Heart right ventricle (tissue), 16 donors: ENCODE data around the gene PLD4. TPM values are rescaled to one million over a fixed set of nuclear protein-coding genes. Genes with fewer than 3 reads are reported as not detected.

ENCODE experiments used
- ATAC-seq, 8 donors: fragments of 200-7000 bp; cut with Tn5 transposase; one replicate each; pipeline ENCODE4 v1.9.1; 2020; ENCODE audit warnings: mild to moderate bottlenecking in 8 of 8, moderate library complexity in 8 of 8, moderate number of reproducible peaks in 1 of 8
- DNase-seq, 2 donors: peaks; one replicate each; pipeline ENCODE4 v3.0.0-alpha.2; 2020
- H3K27ac ChIP-seq, 10 donors: fragments of 200-600 bp; sonication (generic) in 2 of 10; one replicate each; pipeline versions ENCODE4 v1.5.0 to v1.8.0; 2020 to 2022; ENCODE audit warnings: mild to moderate bottlenecking in 3 of 10
- H3K27me3 ChIP-seq, 7 donors: fragments of 200-600 bp; one replicate each; pipeline ENCODE4 v1.8.0; 2021 to 2022; ENCODE audit warnings: mild to moderate bottlenecking in 2 of 7
- H3K36me3 ChIP-seq, 9 donors: fragments of 200-600 bp; sonication (generic) in 1 of 9; one replicate each; pipeline versions ENCODE4 v1.5.0 to v1.8.0; 2020 to 2022; ENCODE audit warnings: mild to moderate bottlenecking in 2 of 9
- H3K4me1 ChIP-seq, 9 donors: fragments of 200-600 bp; sonication (generic) in 1 of 9; one replicate each; pipeline versions ENCODE4 v1.5.0 to v1.8.0; 2020 to 2022; ENCODE audit warnings: mild to moderate bottlenecking in 4 of 9
- H3K4me3 ChIP-seq, 10 donors: fragments of 200-600 bp; sonication (generic) in 2 of 10; one replicate each; pipeline versions ENCODE4 v1.5.0 to v1.8.0; 2020 to 2022; ENCODE audit warnings: mild to moderate bottlenecking in 7 of 10, moderate library complexity in 2 of 10
- H3K9me3 ChIP-seq, 11 donors: fragments of 200-600 bp in 10 of 11; sonication (generic) in 2 of 11; one replicate each; pipeline versions ENCODE4 v1.5.0 to v1.8.0; 2013 to 2022; ENCODE audit warnings: mild to moderate bottlenecking in 2 of 11, control low read depth in 1 of 11, moderate library complexity in 1 of 11
- WGBS, 2 donors: extraction: QIAGEN DNeasy Blood & Tissue Kit; methylation state at CpG; one replicate each; pipeline ENCODE4 v1.1.7; 2013; ENCODE audit warnings: inconsistent platforms in 1 of 2; 5-methylcytosine and 5-hydroxymethylcytosine counted together
- intact Hi-C, 10 donors: fragments of 100-400 bp; cut with DNase I; formaldehyde crosslinking; loops; one replicate each; pipeline versions ENCODE4 v1.11.1 to v1.14.2; 2022
- polyA plus RNA-seq, 2 donors: library from polyadenylated mRNA; stranded (reverse); fragments of 200-250 nt; gene quantifications; one replicate each; pipeline ENCODE4 v1.2.3, GENCODE V29; 2013
- total RNA-seq, 10 donors: library from RNA; stranded (reverse); fragmentation: NEBNext Ultra II Directional in 3 of 10; extraction: Animal tissue kit (Norgen Biotek cat#: 25700) in 3 of 10; gene quantifications; one replicate each; pipeline versions ENCODE4 v1.2.1 to v1.2.4, GENCODE V29; 2021 to 2023
- TF ChIP-seq, protein P1 (sequence below), 9 donors: fragments of 200-600 bp; sonication (generic) in 2 of 9; IDR thresholded peaks; one replicate each; pipeline versions ENCODE4 v1.5.0 to v1.8.0; 2021 to 2022; ENCODE audit warnings: antibody characterized with exemption in 9 of 9, mild to moderate bottlenecking in 5 of 9, moderate library complexity in 1 of 9
- donor health status: Arrhythmogenic right ventricular cardiomyopathy.
- donor health status: ischemic (EF 13 %, LVEDD 7.1; RV severe dilation, severe dysfunction).
- donor health status: healthy with polysubstance abuse.
- donor health status: DM: no; HTN: yes; CAD: no.
- donor health status: DM: no; HTN: no; CAD: no.
- donor health status: ischemic (EF 25% LVEDD 6.9; RV normal size, moderate dysfunction).
- donor health status: ischemic (EF 25% LVEDD 5.7; RV mildly dilated, moderate dysfunction).
- donor health status: healthy.
- donor health status: DM: yes; HTN: yes; CAD: no.
- donor health status: Ischemic cardiomyopathy.
- donor health status: ischemic (EF 35%, LVEDD 5.7; RV mildly dilated, moderate dysfunction).
- donor health status: nonischemic (EF 11% LVEDD 7.7; RV severe dilation, severe dysfunction).
- donor health status: DM: yes; HTN: yes; CAD: no.
- donor health status: PGD.
- donor health status: ischemic (EF 29% LVEDD 5.4; RV normal size, mild dysfunction).
- donor health status: nonischemic (EF 23%, LVEDD 6.1; RV moderate dilation, normal function).

Gene PLD4
- total and polyA plus RNA-seq, 12 donors, result 0.07 to 0.91 (median 0.47) TPM; not detected in 1

DNA sequence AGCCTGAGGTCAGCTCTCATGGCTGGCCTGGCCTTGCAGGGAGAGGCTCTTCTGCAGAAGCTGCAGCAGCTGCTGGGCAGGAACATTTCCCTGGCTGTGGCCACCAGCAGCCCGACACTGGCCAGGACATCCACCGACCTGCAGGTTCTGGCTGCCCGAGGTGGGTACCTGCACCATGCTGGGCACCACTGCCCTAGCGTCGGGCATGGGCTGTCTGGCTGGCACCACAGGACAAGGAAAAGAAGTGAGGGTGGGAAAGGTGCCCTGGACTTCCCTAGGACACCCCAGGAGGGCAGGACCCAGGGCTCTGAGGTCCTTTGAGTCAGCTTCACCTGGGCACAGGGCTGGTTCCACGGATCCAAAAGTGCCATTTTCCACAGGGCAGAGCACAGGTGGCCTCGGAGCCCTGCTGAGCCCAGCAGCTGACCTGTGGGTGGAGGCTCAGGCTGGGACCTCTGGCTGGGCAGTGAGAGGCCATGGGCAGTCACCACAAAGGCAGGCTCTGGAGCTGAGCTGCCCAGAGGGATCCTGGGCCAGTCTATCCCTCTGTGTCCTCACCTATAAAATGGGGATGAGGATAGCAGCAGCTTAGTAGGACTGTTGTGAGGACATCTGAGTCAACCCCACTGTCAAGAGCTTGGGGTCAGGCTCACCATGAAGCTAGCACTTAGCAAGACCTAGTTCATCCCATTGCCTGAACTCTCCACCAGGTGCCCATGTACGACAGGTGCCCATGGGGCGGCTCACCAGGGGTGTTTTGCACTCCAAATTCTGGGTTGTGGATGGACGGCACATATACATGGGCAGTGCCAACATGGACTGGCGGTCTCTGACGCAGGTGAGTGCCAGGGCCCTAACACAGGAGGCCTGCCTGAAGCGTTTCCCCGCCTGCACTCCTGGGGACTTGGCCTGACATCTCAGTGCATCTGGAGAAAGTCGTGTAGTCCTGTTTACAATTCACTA, 4.9 kb downstream of the PLD4 start:
- no peak for ATAC-seq
- Histone ChIP-seq H3K27ac (no peak overlapping the region), H3K27me3 (peaks cover 0 to 37% (median 13%) of the 10 kb centered on the region in 7 donors), H3K9me3 (peaks cover 0 to under 1% (median 0%) of the 10 kb centered on the region in 11 donors), H3K4me1 (peaks cover 6 to 40% (median 14%) of the 10 kb centered on the region in 9 donors), H3K36me3 (no peaks in the 10 kb centered on the region), H3K4me3 (no peak overlapping the region)
- intact Hi-C loops, result loop anchor here in 1 of 10 donors (5.0 kb wide), 1 partner anchor 38 kb away; no protein-coding TSS in a partner anchor
- WGBS, 2 donors, result 87 to 89% methylated on average over 15 of the region's 15 CpGs
- no peak for DNase-seq
- TF ChIP-seq, protein P1, sequence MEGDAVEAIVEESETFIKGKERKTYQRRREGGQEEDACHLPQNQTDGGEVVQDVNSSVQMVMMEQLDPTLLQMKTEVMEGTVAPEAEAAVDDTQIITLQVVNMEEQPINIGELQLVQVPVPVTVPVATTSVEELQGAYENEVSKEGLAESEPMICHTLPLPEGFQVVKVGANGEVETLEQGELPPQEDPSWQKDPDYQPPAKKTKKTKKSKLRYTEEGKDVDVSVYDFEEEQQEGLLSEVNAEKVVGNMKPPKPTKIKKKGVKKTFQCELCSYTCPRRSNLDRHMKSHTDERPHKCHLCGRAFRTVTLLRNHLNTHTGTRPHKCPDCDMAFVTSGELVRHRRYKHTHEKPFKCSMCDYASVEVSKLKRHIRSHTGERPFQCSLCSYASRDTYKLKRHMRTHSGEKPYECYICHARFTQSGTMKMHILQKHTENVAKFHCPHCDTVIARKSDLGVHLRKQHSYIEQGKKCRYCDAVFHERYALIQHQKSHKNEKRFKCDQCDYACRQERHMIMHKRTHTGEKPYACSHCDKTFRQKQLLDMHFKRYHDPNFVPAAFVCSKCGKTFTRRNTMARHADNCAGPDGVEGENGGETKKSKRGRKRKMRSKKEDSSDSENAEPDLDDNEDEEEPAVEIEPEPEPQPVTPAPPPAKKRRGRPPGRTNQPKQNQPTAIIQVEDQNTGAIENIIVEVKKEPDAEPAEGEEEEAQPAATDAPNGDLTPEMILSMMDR (IDR thresholded peaks at IDR 0.05), result no peak

DNA sequence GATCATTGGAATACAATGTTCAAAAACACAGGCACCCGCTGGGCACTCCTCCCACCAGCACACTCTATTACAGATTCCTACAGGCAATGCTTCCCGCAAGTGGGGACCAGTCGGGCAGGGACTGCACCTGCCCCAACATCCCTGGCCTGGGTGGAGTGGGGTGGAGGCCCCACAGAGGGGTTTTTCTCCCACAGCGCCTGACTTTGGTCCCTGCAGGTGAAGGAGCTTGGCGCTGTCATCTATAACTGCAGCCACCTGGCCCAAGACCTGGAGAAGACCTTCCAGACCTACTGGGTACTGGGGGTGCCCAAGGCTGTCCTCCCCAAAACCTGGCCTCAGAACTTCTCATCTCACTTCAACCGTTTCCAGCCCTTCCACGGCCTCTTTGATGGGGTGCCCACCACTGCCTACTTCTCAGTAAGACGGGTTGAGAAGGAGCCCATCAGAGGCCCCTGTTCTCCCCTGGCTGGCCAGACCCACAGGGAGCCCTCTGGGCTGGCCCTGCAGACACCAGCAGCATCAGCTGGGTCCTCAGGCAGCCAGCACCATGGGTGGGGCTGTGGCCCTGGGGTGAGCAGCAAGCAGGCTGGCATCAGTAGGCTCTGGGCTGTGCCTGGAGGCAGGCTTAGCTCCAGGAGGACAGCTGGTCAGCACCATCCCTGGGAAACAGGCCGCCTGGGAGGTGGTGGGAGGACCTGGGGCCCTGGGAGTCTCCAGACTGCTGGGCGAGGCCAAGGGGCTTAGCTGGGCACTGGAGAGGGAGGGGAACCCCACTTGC, 6.0 kb downstream of the PLD4 start:
- 83 to 89% methylated on average over 10 of the region's 10 CpGs for WGBS, 2 donors
- DNase-seq (no peak), ATAC-seq (no peak)
- peaks cover 6 to 31% (median 14%) of the 10 kb centered on the region in 9 donors for H3K4me1 ChIP-seq
- H3K27me3 ChIP-seq, result peaks cover 0 to 44% (median 13%) of the 10 kb centered on the region in 7 donors
- H3K4me3 ChIP-seq, result no peak overlapping the region
- TF ChIP-seq, protein P1 (IDR thresholded peaks at IDR 0.05), result no peak
- H3K27ac ChIP-seq, result no peak overlapping the region
- no peaks in the 10 kb centered on the region for H3K9me3 ChIP-seq
- no peaks in the 10 kb centered on the region for H3K36me3 ChIP-seq
- intact Hi-C loops, result loop anchor here in 1 of 10 donors (5.0 kb wide), 1 partner anchor 37 kb away; no protein-coding TSS in a partner anchor

DNA sequence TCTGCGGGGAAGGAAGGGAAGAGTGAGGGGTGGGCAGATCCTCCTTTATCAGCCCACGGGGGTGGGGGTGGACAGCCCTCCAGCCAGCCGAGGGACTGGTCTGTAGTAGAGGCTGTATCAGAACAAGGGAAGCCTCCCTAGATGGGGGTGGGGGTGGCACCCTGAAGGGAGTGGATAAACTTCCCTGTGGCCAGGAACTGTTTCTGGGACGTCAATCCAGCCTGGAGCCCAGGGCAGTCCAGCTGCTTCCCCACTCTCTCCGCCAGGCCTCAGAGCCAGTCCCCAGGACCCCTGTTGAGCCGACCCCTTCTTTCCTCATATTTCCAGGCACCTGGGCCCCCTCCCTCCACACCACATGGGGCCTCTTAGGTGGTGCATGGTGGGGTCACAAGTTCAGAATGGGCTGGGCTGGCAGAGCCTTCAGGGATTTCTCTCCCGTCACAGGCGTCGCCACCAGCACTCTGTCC, 6.7 kb downstream of the PLD4 start:
- DNase-seq, result no peak
- TF ChIP-seq, protein P1 (IDR thresholded peaks at IDR 0.05), result no peak
- Histone ChIP-seq H3K4me3 (no peak overlapping the region), H3K27me3 (peaks cover 0 to 49% (median 13%) of the 10 kb centered on the region in 7 donors), H3K4me1 (peaks cover 6 to 26% (median 14%) of the 10 kb centered on the region in 9 donors), H3K36me3 (no peaks in the 10 kb centered on the region), H3K9me3 (no peaks in the 10 kb centered on the region), H3K27ac (no peak overlapping the region)
- intact Hi-C loops, result loop anchor here in 1 of 10 donors (5.0 kb wide), 1 partner anchor 36 kb away; no protein-coding TSS in a partner anchor
- ATAC-seq, result no peak
- 45 to 51% methylated on average over 9 of the region's 9 CpGs for WGBS, 2 donors
